GM12864 (cell line): ENCODE results near the gene ASPSCR1.

Experiments used
- DNase-seq: peaks from one replicate; pipeline ENCODE4 v3.0.0-alpha.2; 2011; ENCODE audit warnings: low read depth
- H3K4me3 ChIP-seq: 2 replicates; pipeline ENCODE4 v1.5.1; 2011; ENCODE audit warnings: mild to moderate bottlenecking, low read depth, low read length, control low read depth
- CTCF ChIP-seq: IDR thresholded peaks from 2 replicates; pipeline ENCODE4 v1.5.1; 2011; ENCODE audit warnings: low read depth, mild to moderate bottlenecking, moderate library complexity, low read length, control low read depth, inconsistent platforms; ENCODE audit errors: missing control alignments

The ASPSCR1 gene

GRCh38 chr17:82008941-82009405 lies 31.5 kb downstream of the ASPSCR1 start:
- no peak overlapping the region for H3K4me3 ChIP-seq
- DNase-seq, result no peak
- no peak for TF ChIP-seq CTCF

- DNase-seq, result no peak
- TF ChIP-seq CTCF, result no peak
- H3K4me3 ChIP-seq, result no peak overlapping the region
Observed at GRCh38 chr17:82009413-82009812, 32.0 kb downstream of the ASPSCR1 start.

GRCh38 chr17:82010575-82011525 lies 33.4 kb downstream of the ASPSCR1 start:
- TF ChIP-seq CTCF, result no peak
- no peak overlapping the region for H3K4me3 ChIP-seq
- no peak for DNase-seq

GRCh38 chr17:82011617-82012187 lies 34.3 kb downstream of the ASPSCR1 start:
- TF ChIP-seq CTCF, result no peak
- no peak for DNase-seq
- H3K4me3 ChIP-seq, result no peak overlapping the region

GRCh38 chr17:82012261-82012639 lies 34.8 kb downstream of the ASPSCR1 start:
- no peak for TF ChIP-seq CTCF
- no peak overlapping the region for H3K4me3 ChIP-seq
- DNase-seq, result no peak

GRCh38 chr17:82012640-82013295 lies 35.3 kb downstream of the ASPSCR1 start:
- H3K4me3 ChIP-seq, result no peak overlapping the region
- TF ChIP-seq CTCF, result no peak
- no peak for DNase-seq
